Epithelial cell of proximal tubule (primary cell): ENCODE results near the gene ZFYVE28. TPM values are rescaled to one million over a fixed set of nuclear protein-coding genes. Genes with fewer than 3 reads are reported as not detected.

Experiments used
- DNase-seq: peaks from one replicate; pipeline ENCODE4 v3.0.0-alpha.2; 2011; ENCODE audit warnings: low read depth
- H3K4me3 ChIP-seq: 2 replicates; pipeline ENCODE4 v1.5.1; 2011; ENCODE audit warnings: low read depth, mild to moderate bottlenecking, low read length
- total RNA-seq: library from RNA; depleted of rRNA; stranded (reverse); fragments of >200 nt; gene quantifications from 2 replicates; pipeline ENCODE4 v1.2.3, GENCODE V29; 2015
- TF ChIP-seq, protein P1 (sequence below): conservative IDR thresholded peaks from 2 replicates; pipeline ENCODE4 v1.5.1; 2012; ENCODE audit warnings: low read depth, mild to moderate bottlenecking, low read length

ZFYVE28 gene
- total RNA-seq, 1 donor from 2014 or later: 0.58 TPM

DNA sequence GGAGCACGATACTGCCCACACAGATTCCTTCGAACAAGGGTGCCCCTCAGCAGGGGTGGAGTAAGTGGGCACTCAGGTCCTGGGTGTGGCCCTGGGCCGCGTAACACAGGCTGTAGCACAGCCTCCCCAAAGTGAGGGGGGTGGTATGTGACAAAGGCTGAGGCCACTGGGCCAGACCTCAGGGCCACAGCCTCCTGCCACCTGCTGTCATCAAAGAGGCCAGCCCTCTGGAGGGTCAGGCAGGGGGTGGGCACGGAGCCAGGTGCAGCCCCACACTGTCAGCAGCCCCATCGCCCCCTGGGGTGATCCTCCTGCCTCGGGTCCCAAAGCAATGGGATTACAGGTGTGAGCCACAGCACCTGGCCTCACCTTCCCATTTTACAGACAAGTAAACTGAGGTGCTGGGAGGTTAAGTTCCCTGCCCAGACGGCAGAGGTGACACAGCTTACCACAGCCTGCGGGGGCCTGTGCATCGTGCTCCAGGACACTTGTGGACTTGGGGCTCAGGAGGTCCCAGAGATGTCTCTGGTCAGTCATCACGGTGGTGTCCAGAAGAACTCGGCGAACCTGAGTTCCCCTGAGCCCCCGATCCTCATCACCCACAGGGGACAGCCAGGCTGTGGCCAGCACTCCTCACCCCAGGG lies 129.0 kb downstream of the ZFYVE28 start:
- no peak for DNase-seq
- TF ChIP-seq, protein P1, sequence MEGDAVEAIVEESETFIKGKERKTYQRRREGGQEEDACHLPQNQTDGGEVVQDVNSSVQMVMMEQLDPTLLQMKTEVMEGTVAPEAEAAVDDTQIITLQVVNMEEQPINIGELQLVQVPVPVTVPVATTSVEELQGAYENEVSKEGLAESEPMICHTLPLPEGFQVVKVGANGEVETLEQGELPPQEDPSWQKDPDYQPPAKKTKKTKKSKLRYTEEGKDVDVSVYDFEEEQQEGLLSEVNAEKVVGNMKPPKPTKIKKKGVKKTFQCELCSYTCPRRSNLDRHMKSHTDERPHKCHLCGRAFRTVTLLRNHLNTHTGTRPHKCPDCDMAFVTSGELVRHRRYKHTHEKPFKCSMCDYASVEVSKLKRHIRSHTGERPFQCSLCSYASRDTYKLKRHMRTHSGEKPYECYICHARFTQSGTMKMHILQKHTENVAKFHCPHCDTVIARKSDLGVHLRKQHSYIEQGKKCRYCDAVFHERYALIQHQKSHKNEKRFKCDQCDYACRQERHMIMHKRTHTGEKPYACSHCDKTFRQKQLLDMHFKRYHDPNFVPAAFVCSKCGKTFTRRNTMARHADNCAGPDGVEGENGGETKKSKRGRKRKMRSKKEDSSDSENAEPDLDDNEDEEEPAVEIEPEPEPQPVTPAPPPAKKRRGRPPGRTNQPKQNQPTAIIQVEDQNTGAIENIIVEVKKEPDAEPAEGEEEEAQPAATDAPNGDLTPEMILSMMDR: no peak
- H3K4me3 ChIP-seq: no peak overlapping the region

DNA sequence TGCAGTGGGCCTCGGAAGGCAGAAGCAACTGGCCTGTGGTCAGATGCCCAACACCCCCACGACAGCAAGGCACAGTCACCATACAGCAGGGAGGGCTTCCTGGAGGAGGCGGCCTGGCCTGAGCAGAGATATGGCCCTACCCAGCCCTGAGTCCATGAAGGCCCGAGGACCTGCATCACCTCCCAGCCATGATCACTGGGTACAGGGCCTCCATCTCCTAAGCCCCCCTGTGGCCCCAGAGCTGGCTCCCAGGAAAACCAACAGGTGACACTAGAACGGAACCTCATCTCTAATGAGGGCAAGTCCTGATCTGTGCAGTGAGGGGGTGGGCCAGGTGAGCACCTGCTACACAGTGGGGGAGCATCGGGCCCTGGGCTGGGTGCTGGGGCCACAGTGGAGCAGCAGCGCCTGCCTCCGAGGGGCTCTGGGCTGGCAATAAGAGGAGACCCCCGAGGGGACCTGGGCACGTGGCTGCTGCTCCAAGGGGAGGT lies 130.3 kb downstream of the ZFYVE28 start:
- no peak for DNase-seq
- H3K4me3 ChIP-seq: no peak overlapping the region
- TF ChIP-seq, protein P1: no peak

DNA sequence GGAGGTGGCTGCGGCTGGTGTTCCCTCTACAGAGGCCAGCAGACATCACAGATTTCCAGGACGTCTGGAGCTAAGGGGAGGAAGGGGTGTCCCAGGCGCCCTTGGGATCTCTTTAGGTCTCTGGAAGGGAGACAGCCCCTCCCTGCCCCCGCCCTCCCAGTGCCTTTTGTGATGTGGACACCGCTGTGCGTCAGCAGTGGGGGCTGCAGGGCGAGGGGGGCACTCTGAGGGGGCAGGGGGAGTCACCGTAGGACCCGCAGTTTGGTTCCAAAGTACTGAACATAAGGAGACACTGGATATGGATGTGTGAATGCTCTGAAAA lies 130.9 kb downstream of the ZFYVE28 start:
- TF ChIP-seq, protein P1: no peak

DNA sequence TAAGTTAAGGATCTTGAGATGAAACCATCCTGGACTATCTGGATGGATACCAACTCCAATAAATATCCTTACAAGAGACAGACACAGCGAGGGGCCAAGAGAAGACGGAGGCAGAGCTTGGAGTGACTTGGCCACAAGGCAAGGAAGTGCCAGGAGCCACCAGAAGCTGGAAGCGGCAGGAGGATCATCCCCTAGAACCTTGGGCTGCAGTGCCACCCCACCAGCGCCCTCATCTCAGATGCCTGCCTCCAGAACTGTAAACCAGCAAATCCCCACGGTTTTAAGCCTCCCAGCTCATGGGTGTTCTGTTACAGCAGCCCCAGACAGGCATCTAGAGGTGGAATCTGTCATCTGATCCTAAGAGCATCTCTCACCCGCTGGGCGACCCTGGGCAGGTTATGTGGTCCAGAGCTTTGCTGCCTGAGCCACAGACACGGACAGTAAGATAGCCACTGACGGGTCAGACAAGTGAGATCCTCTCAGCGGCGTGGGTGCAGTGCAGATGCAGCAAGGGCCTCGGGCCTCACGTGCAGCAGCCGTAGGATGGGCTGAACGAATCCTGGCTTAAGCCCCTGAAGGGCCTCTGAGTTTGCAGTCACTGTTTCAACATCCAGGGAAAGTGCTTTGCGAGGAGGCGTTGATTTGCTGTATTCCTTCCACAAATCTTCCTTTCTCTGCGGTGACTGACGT lies 131.4 kb downstream of the ZFYVE28 start:
- no peak for DNase-seq
- TF ChIP-seq, protein P1: no peak
- no peak overlapping the region for H3K4me3 ChIP-seq

More for the DNA sequence above, 130.9 kb downstream of the ZFYVE28 start:
- DNase-seq: no peak
- no peak overlapping the region for H3K4me3 ChIP-seq

DNA sequence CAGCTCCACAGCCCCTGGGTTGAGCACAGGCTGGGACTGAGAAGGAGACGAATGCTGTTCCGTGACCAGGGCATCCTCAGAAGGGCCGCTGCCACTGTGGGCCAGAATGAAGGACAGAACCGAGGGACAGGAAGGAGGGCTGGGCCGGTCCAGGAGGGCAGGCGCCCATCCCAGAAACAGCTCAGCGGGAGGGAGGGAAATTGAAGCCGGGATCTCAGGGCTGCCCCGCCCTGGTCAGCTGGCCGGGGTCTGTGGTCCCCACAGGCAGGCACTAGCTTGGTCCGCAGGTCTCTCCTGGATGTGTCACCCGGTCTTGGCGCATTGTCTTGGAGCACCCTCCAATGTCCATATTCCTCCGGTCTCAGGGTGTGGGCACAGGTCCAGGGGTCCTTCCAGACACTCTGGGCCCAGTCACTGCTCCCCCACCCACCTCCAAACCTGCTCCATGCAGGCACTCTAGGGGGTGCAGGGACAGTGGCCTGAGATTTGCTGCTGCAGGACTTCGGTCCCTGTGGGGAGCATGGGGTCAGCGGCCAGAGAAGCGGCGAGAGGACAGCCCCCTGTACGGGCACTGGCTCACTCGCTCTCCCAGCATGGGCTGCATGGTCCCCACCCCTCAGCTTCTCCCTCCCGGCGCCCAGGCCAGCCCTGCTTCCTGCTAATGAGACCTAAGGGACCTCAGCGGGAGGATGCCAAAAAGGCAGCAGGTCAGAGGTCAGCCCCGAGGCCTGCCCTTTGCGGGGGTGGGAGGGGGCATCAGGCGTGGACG lies 132.6 kb downstream of the ZFYVE28 start:
- DNase-seq: no peak
- no peak overlapping the region for H3K4me3 ChIP-seq

DNA sequence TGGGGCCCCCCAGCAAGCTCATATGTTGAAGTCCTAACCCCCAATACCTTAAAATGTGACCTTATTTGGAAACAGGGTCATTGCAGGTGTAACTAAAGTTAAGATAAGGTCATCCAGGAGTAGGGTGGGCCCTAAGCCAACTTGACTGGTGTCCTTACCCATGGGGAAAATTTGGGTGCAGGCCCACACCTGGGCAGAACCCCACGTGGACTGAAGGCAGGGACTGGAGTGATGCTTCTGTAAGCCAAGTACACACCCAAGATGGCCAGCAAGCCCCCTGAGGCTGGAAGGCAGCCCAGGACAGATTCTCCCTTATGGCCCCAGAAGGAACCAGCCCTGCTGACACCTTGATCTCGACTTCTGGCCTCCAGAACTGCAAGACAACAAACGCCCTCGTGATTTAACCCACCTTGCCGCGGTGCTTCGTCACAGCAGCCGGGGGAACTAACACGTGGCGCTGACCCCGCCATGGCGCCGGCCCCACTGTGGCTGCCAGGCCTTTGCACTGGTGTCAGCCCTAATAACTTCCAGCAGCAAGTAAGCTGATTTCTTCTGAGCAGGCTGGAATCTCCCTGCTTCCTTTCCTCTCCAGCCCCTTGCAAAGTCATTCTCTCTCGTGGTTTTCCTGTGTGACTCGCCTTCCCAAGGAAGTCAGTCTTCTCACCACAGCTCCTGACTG lies 133.4 kb downstream of the ZFYVE28 start:
- H3K4me3 ChIP-seq: no peak overlapping the region
- TF ChIP-seq, protein P1: no peak
- no peak for DNase-seq

More for the DNA sequence above, 132.6 kb downstream of the ZFYVE28 start:
- TF ChIP-seq, protein P1: no peak
